ENCODE data around the gene MAP1A.

DNA sequence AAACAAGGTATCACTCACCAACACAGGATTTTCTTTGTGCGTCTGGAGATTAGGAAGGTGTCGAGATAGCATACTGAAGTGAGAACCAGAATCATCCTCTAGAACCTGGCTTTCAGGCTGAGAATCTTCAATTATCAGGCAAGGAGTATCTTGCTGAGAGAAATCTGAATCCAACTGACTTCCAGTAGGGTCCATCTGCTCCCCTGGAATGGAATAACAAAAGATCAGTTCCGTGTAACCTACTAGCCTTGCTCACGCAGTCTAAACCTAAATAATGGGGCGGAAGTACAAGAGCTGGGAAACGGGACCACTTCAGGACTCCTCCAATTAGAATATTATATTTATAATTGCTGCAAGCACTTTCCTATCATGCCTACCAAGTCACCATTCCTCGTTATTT, 25.1 kb upstream of the MAP1A start:
- no peak for TF ChIP-seq POLR2A (IDR thresholded peaks at IDR 0.05)
- TF ChIP-seq, protein P1, sequence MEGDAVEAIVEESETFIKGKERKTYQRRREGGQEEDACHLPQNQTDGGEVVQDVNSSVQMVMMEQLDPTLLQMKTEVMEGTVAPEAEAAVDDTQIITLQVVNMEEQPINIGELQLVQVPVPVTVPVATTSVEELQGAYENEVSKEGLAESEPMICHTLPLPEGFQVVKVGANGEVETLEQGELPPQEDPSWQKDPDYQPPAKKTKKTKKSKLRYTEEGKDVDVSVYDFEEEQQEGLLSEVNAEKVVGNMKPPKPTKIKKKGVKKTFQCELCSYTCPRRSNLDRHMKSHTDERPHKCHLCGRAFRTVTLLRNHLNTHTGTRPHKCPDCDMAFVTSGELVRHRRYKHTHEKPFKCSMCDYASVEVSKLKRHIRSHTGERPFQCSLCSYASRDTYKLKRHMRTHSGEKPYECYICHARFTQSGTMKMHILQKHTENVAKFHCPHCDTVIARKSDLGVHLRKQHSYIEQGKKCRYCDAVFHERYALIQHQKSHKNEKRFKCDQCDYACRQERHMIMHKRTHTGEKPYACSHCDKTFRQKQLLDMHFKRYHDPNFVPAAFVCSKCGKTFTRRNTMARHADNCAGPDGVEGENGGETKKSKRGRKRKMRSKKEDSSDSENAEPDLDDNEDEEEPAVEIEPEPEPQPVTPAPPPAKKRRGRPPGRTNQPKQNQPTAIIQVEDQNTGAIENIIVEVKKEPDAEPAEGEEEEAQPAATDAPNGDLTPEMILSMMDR (IDR thresholded peaks at IDR 0.05) = no peak
- TF ChIP-seq POLR2AphosphoS5 (IDR thresholded peaks at IDR 0.05) = no peak
- no peak for TF ChIP-seq EP300 (IDR thresholded peaks at IDR 0.05)
